ENCODE measurements around the gene TMEM35B. TPM values are rescaled to one million over a fixed set of nuclear protein-coding genes. Genes with fewer than 3 reads are reported as not detected.
"Not testable (repeated sequence)": the region's sequence is repeated elsewhere in the genome, so short reads cannot be mapped to it uniquely, and the experiment has no call there.

TMEM35B gene
- total RNA-seq, 2 experiments from 2014 or later, result 24.8 to 26.7 TPM

GRCh38 chr1:34976384-34977209, 8.6 kb downstream of the TMEM35B start:
- H3K9me3 Mint-ChIP-seq (ENCODE audit: insufficient read depth), result no peaks in the 10 kb centered on the region
- no peak for DNase-seq
- no peak for ATAC-seq
- ChIA-PET POLR2A (no interaction called here), CTCF (interaction anchor here (1.0 kb wide), 1 partner anchor 8 kb away, joined by 3 read pairs; no protein-coding TSS in a partner anchor)
- peaks cover 7% of the 10 kb centered on the region for H3K4me1 Mint-ChIP-seq (ENCODE audit: low read depth)
- H3K27me3 Mint-ChIP-seq (ENCODE audit: low read depth), result no peaks in the 10 kb centered on the region
- H3K36me3 Mint-ChIP-seq (ENCODE audit: low read depth), result peaks cover 20% of the 10 kb centered on the region
- no peak overlapping the region for H3K27ac Mint-ChIP-seq
- H3K4me3 Mint-ChIP-seq, result no peak overlapping the region

- no peak overlapping the region for H3K27ac Mint-ChIP-seq
- POLR2A ChIA-PET, result no interaction called here
- DNase-seq (no peak), ATAC-seq (no peak)
- CTCF ChIA-PET, result interaction anchor here (0.9 to 1.0 kb wide), 2 partner anchors 8 to 123 kb away, joined by 3 read pairs; no protein-coding TSS in a partner anchor
- H3K4me3 Mint-ChIP-seq, result no peak overlapping the region
- H3K27me3 Mint-ChIP-seq (ENCODE audit: low read depth), result no peaks in the 10 kb centered on the region
- H3K36me3 Mint-ChIP-seq (ENCODE audit: low read depth), result peaks cover 16% of the 10 kb centered on the region
- H3K9me3 Mint-ChIP-seq (ENCODE audit: insufficient read depth), result no peaks in the 10 kb centered on the region
- H3K4me1 Mint-ChIP-seq (ENCODE audit: low read depth), result peaks cover 7% of the 10 kb centered on the region
Measured at GRCh38 chr1:34975771-34976170, 9.4 kb downstream of the TMEM35B start.

- POLR2A ChIA-PET, result no interaction called here
- no peak for DNase-seq
- Mint-ChIP-seq H3K9me3 (ENCODE audit: insufficient read depth) (no peaks in the 10 kb centered on the region), H3K4me3 (no peak overlapping the region), H3K27me3 (ENCODE audit: low read depth) (no peaks in the 10 kb centered on the region), H3K36me3 (ENCODE audit: low read depth) (peaks cover 16% of the 10 kb centered on the region), H3K4me1 (ENCODE audit: low read depth) (peaks cover 7% of the 10 kb centered on the region), H3K27ac (no peak overlapping the region)
- CTCF ChIA-PET, result interaction anchor here (0.9 to 1.0 kb wide), 2 partner anchors 9 to 123 kb away, joined by 3 read pairs; no protein-coding TSS in a partner anchor
- ATAC-seq, result no peak
Measured at GRCh38 chr1:34975338-34975737, 9.8 kb downstream of the TMEM35B start.

- CTCF ChIA-PET, result no interaction called here
- Mint-ChIP-seq H3K27me3 (ENCODE audit: low read depth) (peaks cover 4% of the 10 kb centered on the region), H3K4me1 (ENCODE audit: low read depth) (peaks cover 7% of the 10 kb centered on the region), H3K9me3 (ENCODE audit: insufficient read depth) (no peaks in the 10 kb centered on the region), H3K27ac (no peak overlapping the region), H3K36me3 (ENCODE audit: low read depth) (peaks cover 16% of the 10 kb centered on the region), H3K4me3 (no peak overlapping the region)
- POLR2A ChIA-PET, result no interaction called here
- DNase-seq, result no peak
- ATAC-seq, result no peak
Measured at GRCh38 chr1:34974626-34975025, 10.5 kb downstream of the TMEM35B start.

GRCh38 chr1:34973326-34973725, 11.8 kb downstream of the TMEM35B start:
- ATAC-seq, result no peak
- DNase-seq, result no peak
- peaks cover 15% of the 10 kb centered on the region for H3K36me3 Mint-ChIP-seq (ENCODE audit: low read depth)
- peaks cover 10% of the 10 kb centered on the region for H3K4me1 Mint-ChIP-seq (ENCODE audit: low read depth)
- H3K27me3 Mint-ChIP-seq (ENCODE audit: low read depth), result peaks cover 4% of the 10 kb centered on the region
- H3K27ac Mint-ChIP-seq, result no peak overlapping the region
- no peak overlapping the region for H3K4me3 Mint-ChIP-seq
- ChIA-PET POLR2A (no interaction called here), CTCF (no interaction called here)
- H3K9me3 Mint-ChIP-seq (ENCODE audit: insufficient read depth), result no peaks in the 10 kb centered on the region

GRCh38 chr1:34970829-34971228, 14.3 kb downstream of the TMEM35B start:
- peaks cover 6% of the 10 kb centered on the region for H3K4me1 Mint-ChIP-seq (ENCODE audit: low read depth)
- ATAC-seq (no peak), DNase-seq (no peak)
- H3K27me3 Mint-ChIP-seq (ENCODE audit: low read depth), result peaks cover 5% of the 10 kb centered on the region
- H3K4me3 Mint-ChIP-seq, result no peak overlapping the region
- CTCF ChIA-PET, result no interaction called here
- H3K9me3 Mint-ChIP-seq (ENCODE audit: insufficient read depth), result no peaks in the 10 kb centered on the region
- H3K36me3 Mint-ChIP-seq (ENCODE audit: low read depth), result peaks cover 2% of the 10 kb centered on the region
- H3K27ac Mint-ChIP-seq, result no peak overlapping the region
- POLR2A ChIA-PET, result no interaction called here

GRCh38 chr1:34970220-34970735, 14.9 kb downstream of the TMEM35B start:
- peaks cover 6% of the 10 kb centered on the region for H3K4me1 Mint-ChIP-seq (ENCODE audit: low read depth)

GRCh38 chr1:34968297-34968696, 16.9 kb downstream of the TMEM35B start:
- H3K27me3 Mint-ChIP-seq (ENCODE audit: low read depth); POLR2A ChIA-PET; H3K4me3 Mint-ChIP-seq; CTCF ChIA-PET; H3K4me1 Mint-ChIP-seq (ENCODE audit: low read depth); H3K27ac Mint-ChIP-seq; H3K36me3 Mint-ChIP-seq (ENCODE audit: low read depth); H3K9me3 Mint-ChIP-seq (ENCODE audit: insufficient read depth): not testable (repeated sequence)
- peak; percentile 83 for ATAC-seq
- DNase-seq, result peak; percentile 41

More at GRCh38 chr1:34970220-34970735, 14.9 kb downstream of the TMEM35B start:
- no peak for DNase-seq
- Mint-ChIP-seq H3K9me3 (ENCODE audit: insufficient read depth) (no peaks in the 10 kb centered on the region), H3K36me3 (ENCODE audit: low read depth) (no peaks in the 10 kb centered on the region), H3K27me3 (ENCODE audit: low read depth) (peaks cover 5% of the 10 kb centered on the region), H3K27ac (no peak overlapping the region), H3K4me3 (no peak overlapping the region)
- no peak for ATAC-seq
- POLR2A ChIA-PET, result no interaction called here
- CTCF ChIA-PET, result no interaction called here

- H3K36me3 Mint-ChIP-seq (ENCODE audit: low read depth); H3K27me3 Mint-ChIP-seq (ENCODE audit: low read depth); ATAC-seq; CTCF ChIA-PET; H3K27ac Mint-ChIP-seq; H3K4me3 Mint-ChIP-seq; H3K9me3 Mint-ChIP-seq (ENCODE audit: insufficient read depth); H3K4me1 Mint-ChIP-seq (ENCODE audit: low read depth); DNase-seq; POLR2A ChIA-PET: not testable (repeated sequence)
Measured at GRCh38 chr1:34967672-34968071, 17.5 kb downstream of the TMEM35B start.

- Mint-ChIP-seq H3K9me3 (ENCODE audit: insufficient read depth) (no peaks in the 10 kb centered on the region), H3K27me3 (ENCODE audit: low read depth) (peaks cover 11% of the 10 kb centered on the region), H3K27ac (no peak overlapping the region), H3K4me3 (no peak overlapping the region), H3K36me3 (ENCODE audit: low read depth) (no peaks in the 10 kb centered on the region), H3K4me1 (ENCODE audit: low read depth) (peaks cover 6% of the 10 kb centered on the region)
- POLR2A ChIA-PET, result no interaction called here
- CTCF ChIA-PET, result no interaction called here
- no peak for ATAC-seq
- no peak for DNase-seq
Measured at GRCh38 chr1:34965597-34965996, 19.6 kb downstream of the TMEM35B start.

GRCh38 chr1:34950428-34950827, 34.7 kb downstream of the TMEM35B start:
- ChIA-PET POLR2A (no interaction called here), CTCF (no interaction called here)
- Mint-ChIP-seq H3K4me1 (ENCODE audit: low read depth) (no peaks in the 10 kb centered on the region), H3K9me3 (ENCODE audit: insufficient read depth) (peaks cover 5% of the 10 kb centered on the region), H3K27ac (no peak overlapping the region), H3K36me3 (ENCODE audit: low read depth) (no peaks in the 10 kb centered on the region), H3K27me3 (ENCODE audit: low read depth) (no peaks in the 10 kb centered on the region), H3K4me3 (no peak overlapping the region)
- ATAC-seq (no peak), DNase-seq (no peak)

GRCh38 chr1:34948739-34949138, 36.4 kb downstream of the TMEM35B start:
- H3K27me3 Mint-ChIP-seq (ENCODE audit: low read depth); H3K36me3 Mint-ChIP-seq (ENCODE audit: low read depth); DNase-seq; ATAC-seq; H3K4me1 Mint-ChIP-seq (ENCODE audit: low read depth); CTCF ChIA-PET; H3K4me3 Mint-ChIP-seq; POLR2A ChIA-PET; H3K9me3 Mint-ChIP-seq (ENCODE audit: insufficient read depth); H3K27ac Mint-ChIP-seq: not testable (repeated sequence)

Data from activated CD8-positive, alpha-beta T cell treated with anti-CD3 and anti-CD28 coated beads, Interleukin-2, amount 10 ng/mL, durations not matched to agents 7 days and 5 days (primary cell).